ENCODE results near the gene GBA3.

GBA3 gene

DNA sequence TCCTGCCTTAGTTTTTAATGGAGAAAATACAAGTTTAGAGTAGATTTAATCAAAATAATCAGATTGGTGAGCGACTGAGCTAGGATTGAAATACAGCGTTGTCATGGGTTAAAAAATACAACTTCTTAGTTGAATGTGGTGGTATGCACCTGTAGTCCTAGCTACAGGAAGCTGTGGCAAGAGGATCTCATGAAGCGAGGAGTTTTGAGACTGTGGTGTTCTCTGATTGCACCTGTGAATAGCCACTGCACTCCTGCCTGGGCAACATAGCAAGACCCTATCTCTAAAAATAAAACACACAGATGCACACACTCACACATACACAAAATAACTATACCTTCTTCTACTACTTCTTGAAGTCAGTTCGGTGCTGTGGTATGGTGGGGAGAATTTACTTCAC is 19.8 kb upstream of the GBA3 start:
- no peak for DNase-seq (ENCODE audit: low spot score)
- ChIA-PET CTCF (interaction anchor here (0.6 kb wide), 1 partner anchor 616 kb away, joined by 6 read pairs; no protein-coding TSS in a partner anchor), POLR2A (ENCODE audit: low non-redundant PET) (no interaction called here)
- H3K27ac ChIP-seq = no peak overlapping the region
- TF ChIP-seq, protein P1, sequence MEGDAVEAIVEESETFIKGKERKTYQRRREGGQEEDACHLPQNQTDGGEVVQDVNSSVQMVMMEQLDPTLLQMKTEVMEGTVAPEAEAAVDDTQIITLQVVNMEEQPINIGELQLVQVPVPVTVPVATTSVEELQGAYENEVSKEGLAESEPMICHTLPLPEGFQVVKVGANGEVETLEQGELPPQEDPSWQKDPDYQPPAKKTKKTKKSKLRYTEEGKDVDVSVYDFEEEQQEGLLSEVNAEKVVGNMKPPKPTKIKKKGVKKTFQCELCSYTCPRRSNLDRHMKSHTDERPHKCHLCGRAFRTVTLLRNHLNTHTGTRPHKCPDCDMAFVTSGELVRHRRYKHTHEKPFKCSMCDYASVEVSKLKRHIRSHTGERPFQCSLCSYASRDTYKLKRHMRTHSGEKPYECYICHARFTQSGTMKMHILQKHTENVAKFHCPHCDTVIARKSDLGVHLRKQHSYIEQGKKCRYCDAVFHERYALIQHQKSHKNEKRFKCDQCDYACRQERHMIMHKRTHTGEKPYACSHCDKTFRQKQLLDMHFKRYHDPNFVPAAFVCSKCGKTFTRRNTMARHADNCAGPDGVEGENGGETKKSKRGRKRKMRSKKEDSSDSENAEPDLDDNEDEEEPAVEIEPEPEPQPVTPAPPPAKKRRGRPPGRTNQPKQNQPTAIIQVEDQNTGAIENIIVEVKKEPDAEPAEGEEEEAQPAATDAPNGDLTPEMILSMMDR (conservative IDR thresholded peaks at IDR 0.05; ENCODE audit: low read depth) = no peak

DNA sequence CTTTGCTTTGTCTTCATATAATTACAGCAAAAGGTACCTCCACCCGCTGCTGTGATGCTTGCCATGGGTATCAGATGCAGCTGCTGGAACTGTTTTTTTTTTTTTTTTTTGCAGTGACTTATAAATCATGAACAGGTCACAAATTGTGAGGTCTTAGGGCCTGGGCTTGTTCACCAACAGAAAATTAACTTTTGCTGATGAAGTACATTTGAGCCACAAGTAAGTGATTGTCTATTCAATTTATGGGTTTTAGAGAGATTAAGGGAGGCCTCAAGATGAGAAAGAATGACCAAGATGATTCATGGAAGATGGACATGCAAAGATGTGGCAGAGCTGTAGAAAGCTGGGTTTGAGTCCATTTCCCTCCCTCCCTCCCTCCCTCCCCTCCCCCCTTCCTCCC is 18.0 kb upstream of the GBA3 start:
- no peak for DNase-seq (ENCODE audit: low spot score)
- POLR2A ChIA-PET (ENCODE audit: low non-redundant PET) = no interaction called here
- H3K27ac ChIP-seq = no peak overlapping the region
- TF ChIP-seq, protein P1 (conservative IDR thresholded peaks at IDR 0.05; ENCODE audit: low read depth) = no peak
- CTCF ChIA-PET = no interaction called here

DNA sequence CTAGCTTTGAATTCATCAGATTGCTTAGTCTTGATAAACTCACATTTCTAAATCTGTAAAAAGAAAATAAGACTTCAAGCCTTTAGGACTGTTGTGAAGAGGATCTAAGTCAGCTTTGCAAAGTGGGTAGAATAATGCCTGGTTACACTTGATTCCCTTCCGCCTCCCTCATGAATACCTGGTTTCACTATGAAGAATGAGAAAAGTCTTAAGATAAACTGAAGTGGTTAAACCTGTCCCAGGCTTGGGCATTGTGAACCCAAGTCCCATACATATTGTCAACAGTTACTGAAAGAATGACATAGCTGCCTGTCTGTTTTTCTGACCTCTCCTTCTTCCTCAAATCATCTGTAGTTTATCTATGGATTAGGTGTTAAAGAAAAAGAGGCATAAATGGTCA is 16.7 kb upstream of the GBA3 start:
- no peak overlapping the region for H3K27ac ChIP-seq
- TF ChIP-seq, protein P1 (conservative IDR thresholded peaks at IDR 0.05; ENCODE audit: low read depth) = no peak
- no peak for DNase-seq (ENCODE audit: low spot score)
- POLR2A ChIA-PET (ENCODE audit: low non-redundant PET) = no interaction called here
- CTCF ChIA-PET = no interaction called here

DNA sequence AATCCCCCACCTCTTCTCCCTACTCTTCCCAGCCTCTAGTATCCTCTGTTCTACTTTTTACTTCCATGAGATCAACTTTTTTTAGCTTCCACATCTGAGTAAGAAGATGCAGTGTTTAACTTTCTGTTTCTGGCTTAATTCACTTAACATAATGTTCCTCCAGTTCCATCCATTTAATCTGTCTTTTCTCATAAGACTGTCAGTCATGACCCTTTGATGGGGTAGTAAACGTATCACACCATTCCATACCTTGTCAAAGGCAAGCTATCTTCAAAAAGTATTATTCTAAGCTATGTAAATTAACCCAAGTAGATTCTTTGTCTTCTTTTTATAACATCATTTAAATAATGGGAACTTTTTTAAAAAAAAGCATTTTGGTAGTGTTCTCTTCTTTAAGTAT is 15.0 kb upstream of the GBA3 start:
- CTCF ChIA-PET = no interaction called here
- no peak for DNase-seq (ENCODE audit: low spot score)
- TF ChIP-seq, protein P1 (conservative IDR thresholded peaks at IDR 0.05; ENCODE audit: low read depth) = no peak
- H3K27ac ChIP-seq = no peak overlapping the region
- POLR2A ChIA-PET (ENCODE audit: low non-redundant PET) = no interaction called here

DNA sequence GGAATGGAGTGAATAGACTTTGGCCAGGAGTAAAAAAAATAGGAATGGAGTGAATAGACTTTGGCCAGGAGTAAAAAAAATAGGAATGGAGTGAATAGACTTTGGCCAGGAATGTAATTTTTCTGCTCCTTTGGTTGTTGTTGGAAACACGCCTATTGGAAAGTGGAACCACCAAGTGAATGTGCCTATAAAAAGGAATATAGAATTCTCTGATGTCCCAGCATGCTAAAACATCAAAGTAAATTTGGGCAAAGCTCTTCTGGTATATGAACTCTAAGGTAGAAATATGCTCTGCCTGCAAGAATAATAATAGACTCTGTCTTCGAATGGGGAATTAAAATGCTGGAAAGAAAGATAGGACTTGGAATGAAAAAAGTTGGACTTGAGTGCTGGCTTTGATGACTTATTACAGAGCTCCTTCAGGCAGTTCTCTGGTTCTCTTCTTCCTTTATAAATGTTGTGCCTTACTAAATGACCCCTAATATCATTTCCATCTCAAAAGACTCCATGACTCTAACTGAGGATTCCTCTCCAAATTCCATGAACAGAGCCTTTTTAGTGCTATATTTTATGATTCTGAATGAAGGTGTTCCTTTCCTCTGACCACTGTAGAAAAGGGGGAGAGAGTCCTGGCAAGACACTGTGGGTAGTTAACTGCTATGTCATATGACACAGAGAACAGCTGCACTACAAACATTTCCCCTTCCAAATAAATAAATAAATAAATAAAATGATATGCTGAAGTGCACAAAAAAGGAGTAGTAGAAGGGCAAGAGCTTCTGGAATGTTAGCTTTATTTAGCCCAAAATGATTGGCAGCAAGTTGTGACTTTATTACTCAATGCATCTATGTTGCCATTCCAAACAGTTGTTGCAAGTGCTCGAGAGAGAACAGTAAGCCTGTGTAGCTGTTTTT is 13.5 kb upstream of the GBA3 start:
- TF ChIP-seq, protein P1 (conservative IDR thresholded peaks at IDR 0.05; ENCODE audit: low read depth) = no peak
- ChIA-PET CTCF (interaction anchor here (0.6 kb wide), 2 partner anchors 19 to 110 kb away, joined by 3 read pairs; no protein-coding TSS in a partner anchor), POLR2A (ENCODE audit: low non-redundant PET) (interaction anchor here (0.6 kb wide), 1 partner anchor 20 kb away, joined by 3 read pairs; no protein-coding TSS in a partner anchor)

DNA sequence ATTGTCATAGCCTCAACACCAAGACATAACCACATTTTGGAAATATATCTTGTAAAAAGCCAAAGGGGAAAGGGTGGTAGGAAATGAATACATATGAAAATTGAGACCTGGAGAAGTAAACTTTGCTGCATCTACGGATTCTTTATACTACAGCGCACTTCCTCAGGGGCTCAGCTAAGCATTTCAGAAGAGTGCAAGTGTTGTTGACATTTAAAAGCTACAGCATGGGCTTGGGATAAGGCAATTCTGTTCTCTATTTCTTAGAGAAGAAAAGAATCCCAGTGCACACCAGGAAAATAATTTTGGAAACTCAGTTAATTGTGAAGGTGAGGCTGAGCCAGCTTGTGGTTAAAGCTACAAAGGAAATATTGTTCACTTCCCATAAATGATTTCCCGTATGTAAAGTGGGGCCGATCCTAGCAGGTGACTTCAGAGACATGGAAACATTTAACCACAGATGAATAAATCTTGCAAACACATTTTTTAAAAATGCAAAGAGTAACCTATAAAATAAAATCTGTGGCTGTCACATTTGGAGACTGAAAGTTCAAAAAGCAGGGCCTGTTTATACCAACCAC is 12.6 kb upstream of the GBA3 start:
- POLR2A ChIA-PET (ENCODE audit: low non-redundant PET) = no interaction called here
- TF ChIP-seq, protein P1 (conservative IDR thresholded peaks at IDR 0.05; ENCODE audit: low read depth) = no peak
- CTCF ChIA-PET = no interaction called here
- H3K27ac ChIP-seq = no peak overlapping the region
- DNase-seq (ENCODE audit: low spot score) = no peak

More for the DNA sequence above, 13.5 kb upstream of the GBA3 start:
- H3K27ac ChIP-seq = no peak overlapping the region
- no peak for DNase-seq (ENCODE audit: low spot score)
